ENCODE measurements around the gene LAMC2. TPM values are rescaled to one million over a fixed set of nuclear protein-coding genes. Genes with fewer than 3 reads are reported as not detected.

LAMC2 gene
- total and polyA plus RNA-seq, 3 donors from 2014 or later = 1.9 to 8.5 (median 3.4) TPM

DNA sequence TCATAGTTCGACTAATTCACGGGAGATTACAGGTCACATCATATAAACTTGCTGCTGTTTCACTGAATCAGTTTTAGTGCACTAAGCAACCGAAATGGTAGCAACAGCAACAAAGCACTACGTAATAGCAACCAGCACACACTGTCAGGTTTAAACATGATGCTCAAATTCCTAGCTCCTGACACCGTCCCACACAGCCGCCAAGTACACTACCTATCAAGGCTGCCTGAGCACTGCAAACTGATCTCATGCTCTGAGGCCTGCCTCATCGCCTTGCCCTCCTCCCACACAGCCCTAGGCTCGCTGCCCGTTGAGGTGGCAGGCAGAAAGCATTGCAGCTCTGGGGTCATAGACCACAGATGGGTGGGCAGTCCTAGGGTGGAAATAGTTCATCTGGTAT, 12.4 kb downstream of the LAMC2 start:
- WGBS, 2 donors = 65 to 79% methylated on average over 9 of the region's 9 CpGs
- DNase-seq = peak; percentile 34
- no peak overlapping the region for H3K4me3 ChIP-seq
- TF ChIP-seq, protein P1, sequence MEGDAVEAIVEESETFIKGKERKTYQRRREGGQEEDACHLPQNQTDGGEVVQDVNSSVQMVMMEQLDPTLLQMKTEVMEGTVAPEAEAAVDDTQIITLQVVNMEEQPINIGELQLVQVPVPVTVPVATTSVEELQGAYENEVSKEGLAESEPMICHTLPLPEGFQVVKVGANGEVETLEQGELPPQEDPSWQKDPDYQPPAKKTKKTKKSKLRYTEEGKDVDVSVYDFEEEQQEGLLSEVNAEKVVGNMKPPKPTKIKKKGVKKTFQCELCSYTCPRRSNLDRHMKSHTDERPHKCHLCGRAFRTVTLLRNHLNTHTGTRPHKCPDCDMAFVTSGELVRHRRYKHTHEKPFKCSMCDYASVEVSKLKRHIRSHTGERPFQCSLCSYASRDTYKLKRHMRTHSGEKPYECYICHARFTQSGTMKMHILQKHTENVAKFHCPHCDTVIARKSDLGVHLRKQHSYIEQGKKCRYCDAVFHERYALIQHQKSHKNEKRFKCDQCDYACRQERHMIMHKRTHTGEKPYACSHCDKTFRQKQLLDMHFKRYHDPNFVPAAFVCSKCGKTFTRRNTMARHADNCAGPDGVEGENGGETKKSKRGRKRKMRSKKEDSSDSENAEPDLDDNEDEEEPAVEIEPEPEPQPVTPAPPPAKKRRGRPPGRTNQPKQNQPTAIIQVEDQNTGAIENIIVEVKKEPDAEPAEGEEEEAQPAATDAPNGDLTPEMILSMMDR (IDR thresholded peaks at IDR 0.05) = no peak
- TF ChIP-seq POLR2A (IDR thresholded peaks at IDR 0.05) = no peak
- no peaks in the 10 kb centered on the region for H3K27me3 ChIP-seq
- no peak overlapping the region for H3K27ac ChIP-seq
- H3K4me1 ChIP-seq = no peaks in the 10 kb centered on the region
- intact Hi-C loops (cut with DNase I; ENCODE audit: low total_unique reads) = no loop called here
- H3K9me3 ChIP-seq = no peaks in the 10 kb centered on the region
- no peaks in the 10 kb centered on the region for H3K36me3 ChIP-seq (ENCODE audit: low read depth, missing control alignments)

DNA sequence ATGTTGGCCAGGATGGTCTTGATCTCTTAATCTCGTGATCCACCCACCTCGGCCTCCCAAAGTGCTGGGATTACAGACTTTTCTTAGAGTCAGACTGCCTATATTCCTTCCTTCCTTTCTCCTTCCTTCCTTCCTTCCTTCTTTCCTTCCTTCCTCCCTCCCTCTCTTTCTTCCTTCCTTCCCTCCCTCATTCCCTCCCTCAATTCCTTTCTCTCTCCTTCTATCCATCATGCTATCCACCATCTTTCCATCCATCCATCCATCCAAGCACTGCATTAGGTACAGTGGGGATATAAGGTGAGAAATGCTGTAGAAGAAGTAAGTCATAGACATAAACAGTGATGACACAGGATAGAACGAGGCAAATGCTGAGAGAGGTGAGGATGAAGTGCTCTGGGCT, 13.2 kb downstream of the LAMC2 start:
- Histone ChIP-seq H3K4me1 (no peaks in the 10 kb centered on the region), H3K9me3 (no peaks in the 10 kb centered on the region), H3K36me3 (ENCODE audit: low read depth, missing control alignments) (no peaks in the 10 kb centered on the region), H3K27ac (no peak overlapping the region), H3K27me3 (no peaks in the 10 kb centered on the region), H3K4me3 (no peak overlapping the region)
- no peak for DNase-seq
- intact Hi-C loops (cut with DNase I; ENCODE audit: low total_unique reads) = no loop called here
- WGBS, 2 donors = 88 to 97% methylated on average over 3 of the region's 3 CpGs
- TF ChIP-seq, protein P1 (IDR thresholded peaks at IDR 0.05) = no peak
- no peak for TF ChIP-seq POLR2A (IDR thresholded peaks at IDR 0.05)

DNA sequence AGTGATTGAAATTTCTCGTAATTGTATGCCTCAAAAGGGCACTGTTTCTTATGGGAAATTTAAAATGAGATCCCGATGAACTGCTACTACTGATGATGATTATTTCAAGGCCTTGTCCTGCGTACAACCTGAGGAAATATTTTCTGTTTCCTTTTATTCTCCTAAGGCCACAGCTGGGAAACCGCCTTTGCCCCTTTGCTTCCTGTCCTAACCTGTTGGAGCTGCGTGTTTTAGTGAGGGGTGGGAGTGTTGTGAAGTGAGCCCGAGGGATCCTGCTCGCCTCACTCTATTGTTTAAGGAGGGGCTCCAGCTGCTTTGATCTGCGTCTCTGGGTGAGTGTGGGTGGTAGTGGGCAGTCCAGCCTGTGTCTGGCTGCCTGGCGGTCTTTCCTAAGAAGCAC, 14.4 kb downstream of the LAMC2 start:
- no peaks in the 10 kb centered on the region for H3K9me3 ChIP-seq
- H3K27ac ChIP-seq = no peak overlapping the region
- no peaks in the 10 kb centered on the region for H3K4me1 ChIP-seq
- intact Hi-C loops (cut with DNase I; ENCODE audit: low total_unique reads) = no loop called here
- no peak for TF ChIP-seq POLR2A (IDR thresholded peaks at IDR 0.05)
- TF ChIP-seq, protein P1 (IDR thresholded peaks at IDR 0.05) = no peak
- no peak for DNase-seq
- WGBS, 2 donors = 78 to 82% methylated on average over 9 of the region's 9 CpGs
- H3K36me3 ChIP-seq (ENCODE audit: low read depth, missing control alignments) = no peaks in the 10 kb centered on the region
- no peaks in the 10 kb centered on the region for H3K27me3 ChIP-seq
- no peak overlapping the region for H3K4me3 ChIP-seq

DNA sequence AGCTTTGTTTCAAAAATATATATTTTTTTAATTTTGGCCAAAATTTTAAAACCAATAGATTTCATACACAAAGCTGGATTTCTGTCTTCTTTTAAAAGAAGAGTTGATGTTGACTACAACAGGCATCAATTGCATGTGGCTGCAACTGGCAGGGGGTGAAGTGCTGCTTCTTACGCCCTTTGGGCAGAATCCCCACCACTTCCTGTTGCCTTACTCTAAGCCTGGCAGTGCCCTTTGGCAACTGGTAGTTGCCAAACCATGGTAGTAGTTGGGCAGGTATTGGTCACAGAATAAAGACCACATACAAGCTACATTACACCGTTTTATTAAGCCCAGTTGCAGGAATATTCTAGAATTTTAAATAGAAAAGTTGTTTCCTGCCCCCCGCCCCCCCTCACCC, 17.0 kb downstream of the LAMC2 start:
- Histone ChIP-seq H3K9me3 (no peaks in the 10 kb centered on the region), H3K4me3 (no peak overlapping the region), H3K27me3 (no peaks in the 10 kb centered on the region), H3K27ac (no peak overlapping the region), H3K36me3 (ENCODE audit: low read depth, missing control alignments) (no peaks in the 10 kb centered on the region), H3K4me1 (no peaks in the 10 kb centered on the region)
- WGBS, 2 donors = 92 to 98% methylated on average over 3 of the region's 3 CpGs
- intact Hi-C loops (cut with DNase I; ENCODE audit: low total_unique reads) = no loop called here
- no peak for DNase-seq
- TF ChIP-seq, protein P1 (IDR thresholded peaks at IDR 0.05) = no peak
- TF ChIP-seq POLR2A (IDR thresholded peaks at IDR 0.05) = no peak

DNA sequence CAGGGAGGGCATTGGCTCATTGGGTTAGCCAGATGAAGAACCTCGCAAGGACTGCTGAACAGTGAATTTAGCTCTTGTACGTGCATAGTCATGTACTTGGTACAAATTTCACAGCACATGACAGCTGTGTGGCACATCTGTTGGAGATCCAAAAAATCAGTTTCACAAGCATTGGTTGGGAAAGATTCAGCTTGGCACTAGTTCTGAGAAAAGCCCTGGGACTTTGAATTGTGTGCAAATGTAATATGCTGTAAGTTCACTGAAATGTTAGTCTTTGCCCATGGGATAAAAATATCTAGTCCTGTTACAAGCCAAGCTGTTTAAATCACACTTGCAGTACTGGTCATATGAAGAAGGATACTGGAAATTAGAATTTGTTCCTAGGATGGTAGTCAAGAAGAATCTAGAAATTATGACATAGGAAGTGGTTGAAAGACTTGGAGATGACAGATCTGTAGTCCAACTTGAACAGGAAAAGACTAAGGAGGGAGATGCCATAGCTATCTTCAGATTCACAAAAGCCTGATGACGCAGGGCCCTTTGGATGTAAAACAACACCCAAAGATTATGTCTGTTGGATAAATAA, 19.2 kb downstream of the LAMC2 start:
- Histone ChIP-seq H3K4me1 (no peaks in the 10 kb centered on the region), H3K9me3 (no peaks in the 10 kb centered on the region), H3K4me3 (no peak overlapping the region), H3K27me3 (no peaks in the 10 kb centered on the region), H3K27ac (no peak overlapping the region), H3K36me3 (ENCODE audit: low read depth, missing control alignments) (no peaks in the 10 kb centered on the region)
- no peak for TF ChIP-seq POLR2A (IDR thresholded peaks at IDR 0.05)
- TF ChIP-seq, protein P1 (IDR thresholded peaks at IDR 0.05) = no peak
- no peak for DNase-seq
- intact Hi-C loops (cut with DNase I; ENCODE audit: low total_unique reads) = no loop called here
- WGBS, 2 donors = 86 to 93% methylated on average over 3 of the region's 3 CpGs

All from testis (tissue), 3 donors.